SK-N-MC (cell line): Measurements from ENCODE around the gene VPS4B.

Experiments used
- EZH2 ChIP-seq: fragments of 200-600 bp; sonication (generic); IDR thresholded peaks from one replicate; pipeline ENCODE4 v1.6.1; 2017; ENCODE audit warnings: antibody characterized with exemption
- FOXP2 ChIP-seq: optimal IDR thresholded peaks from 2 replicates; pipeline ENCODE3; 2011; ENCODE audit warnings: mild to moderate bottlenecking, moderate library complexity; ENCODE audit not compliant: insufficient read depth; ENCODE audit errors: extremely low read length, control extremely low read depth
- POLR2AphosphoS5 ChIP-seq: IDR thresholded peaks from 2 replicates; pipeline ENCODE4 v1.6.1; 2012; ENCODE audit warnings: mild to moderate bottlenecking, low read depth, low read length, borderline replicate concordance

DNA sequence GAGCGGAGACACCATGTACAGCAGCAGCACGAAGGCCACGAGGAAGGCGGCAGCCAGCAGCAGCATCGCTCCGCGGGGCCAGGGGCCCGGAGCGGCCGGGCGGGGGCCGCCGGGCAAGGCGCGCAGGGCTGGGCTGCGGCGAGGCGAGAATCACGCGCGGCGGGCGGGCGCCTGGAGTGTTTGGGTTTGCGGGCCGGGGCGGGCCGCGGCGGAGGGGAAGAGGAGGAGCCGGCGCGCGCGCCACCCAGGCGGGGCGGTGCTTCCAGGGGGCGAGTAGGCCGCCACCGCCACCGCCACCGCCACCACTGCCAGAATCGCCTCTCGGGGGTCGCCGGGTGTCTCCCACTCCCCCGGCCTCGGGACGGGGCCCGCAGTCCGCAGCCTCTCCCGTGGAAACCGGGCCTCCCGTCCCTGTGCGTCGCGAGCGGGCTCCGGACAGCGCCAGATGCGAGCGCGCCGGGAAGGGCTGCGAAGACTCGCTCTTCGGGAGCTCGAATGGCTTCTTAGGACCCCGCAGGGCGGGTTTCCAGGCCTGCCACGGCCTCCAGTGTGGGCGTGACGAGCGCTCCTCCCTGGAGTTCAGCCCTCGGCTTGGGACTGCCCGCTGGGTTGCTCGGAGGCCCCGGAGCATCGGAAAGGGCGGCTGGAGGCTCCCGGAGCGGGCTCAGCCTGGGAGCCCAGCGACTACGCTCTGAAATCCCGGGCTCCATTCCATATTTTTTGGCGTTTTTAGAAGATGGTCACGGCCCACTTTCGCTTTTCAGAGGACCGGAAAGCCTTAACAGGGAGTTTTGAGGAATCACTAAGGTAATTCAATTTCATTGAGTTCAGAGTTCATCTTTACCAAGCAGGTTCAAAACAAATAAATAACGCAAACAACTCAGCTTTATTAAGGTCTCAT lies 55.0 kb downstream of the VPS4B start, which contains the start of gene KDSR:
- peak; percentile 95 for TF ChIP-seq POLR2AphosphoS5
- TF ChIP-seq EZH2: no peak
- peak; percentile 14 for TF ChIP-seq FOXP2
